Measurements from ENCODE around the gene DDI2. TPM values are rescaled to one million over a fixed set of nuclear protein-coding genes. Genes with fewer than 3 reads are reported as not detected.

The DDI2 gene
- total and polyA plus RNA-seq, 4 donors, result 9.5 to 72.5 (median 42.0) TPM

- DNase-seq (ENCODE audit: low spot score), result no peak
- H3K9ac ChIP-seq (ENCODE audit: low read depth in 1 of 2, low read length in 2 of 2), result no peak overlapping the region
- no peaks in the 10 kb centered on the region for H3K4me1 ChIP-seq (ENCODE audit: control insufficient read depth in 4 of 4, insufficient read depth in 4 of 4, low read length in 3 of 4)
- H3K9me3 ChIP-seq (ENCODE audit: control insufficient read depth in 4 of 4, low read length in 3 of 4), result no peaks in the 10 kb centered on the region
- H3K27ac ChIP-seq (ENCODE audit: low read depth in 1 of 2, low read length in 2 of 2), result no peak overlapping the region
- WGBS, result 98% methylated on average over 4 of the region's 4 CpGs
- TF ChIP-seq, protein P1, sequence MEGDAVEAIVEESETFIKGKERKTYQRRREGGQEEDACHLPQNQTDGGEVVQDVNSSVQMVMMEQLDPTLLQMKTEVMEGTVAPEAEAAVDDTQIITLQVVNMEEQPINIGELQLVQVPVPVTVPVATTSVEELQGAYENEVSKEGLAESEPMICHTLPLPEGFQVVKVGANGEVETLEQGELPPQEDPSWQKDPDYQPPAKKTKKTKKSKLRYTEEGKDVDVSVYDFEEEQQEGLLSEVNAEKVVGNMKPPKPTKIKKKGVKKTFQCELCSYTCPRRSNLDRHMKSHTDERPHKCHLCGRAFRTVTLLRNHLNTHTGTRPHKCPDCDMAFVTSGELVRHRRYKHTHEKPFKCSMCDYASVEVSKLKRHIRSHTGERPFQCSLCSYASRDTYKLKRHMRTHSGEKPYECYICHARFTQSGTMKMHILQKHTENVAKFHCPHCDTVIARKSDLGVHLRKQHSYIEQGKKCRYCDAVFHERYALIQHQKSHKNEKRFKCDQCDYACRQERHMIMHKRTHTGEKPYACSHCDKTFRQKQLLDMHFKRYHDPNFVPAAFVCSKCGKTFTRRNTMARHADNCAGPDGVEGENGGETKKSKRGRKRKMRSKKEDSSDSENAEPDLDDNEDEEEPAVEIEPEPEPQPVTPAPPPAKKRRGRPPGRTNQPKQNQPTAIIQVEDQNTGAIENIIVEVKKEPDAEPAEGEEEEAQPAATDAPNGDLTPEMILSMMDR (IDR thresholded peaks at IDR 0.05; ENCODE audit: low read depth, low read length, missing input control), result no peak
- TF ChIP-seq RXRA (IDR thresholded peaks at IDR 0.05) (no peak), RAD21 (IDR thresholded peaks at IDR 0.05) (no peak), TAF1 (conservative IDR thresholded peaks at IDR 0.05) (no peak), ZBTB33 (IDR thresholded peaks at IDR 0.05) (no peak), FOXA1 (IDR thresholded peaks at IDR 0.05) (no peak)
- H3K36me3 ChIP-seq (ENCODE audit: control insufficient read depth in 4 of 4, insufficient read depth in 3 of 4, low read depth in 1 of 4, low read length in 3 of 4), result no peaks in the 10 kb centered on the region
- no peaks in the 10 kb centered on the region for H3K27me3 ChIP-seq (ENCODE audit: control insufficient read depth in 4 of 4, insufficient read depth in 4 of 4, low read length in 3 of 4)
- no peak overlapping the region for H3K4me3 ChIP-seq (ENCODE audit: low read depth in 1 of 3, low read length in 3 of 3)
Measured at GRCh38 chr1:15709226-15709625, 92.0 kb downstream of the DDI2 start.

GRCh38 chr1:15712168-15712567 is 94.9 kb downstream of the DDI2 start:
- H3K4me1 ChIP-seq (ENCODE audit: control insufficient read depth in 4 of 4, insufficient read depth in 4 of 4, low read length in 3 of 4), result peaks cover 0 to 6% (median 0%) of the 10 kb centered on the region in 4 donors
- no peak overlapping the region for H3K27ac ChIP-seq (ENCODE audit: low read depth in 1 of 2, low read length in 2 of 2)
- no peaks in the 10 kb centered on the region for H3K27me3 ChIP-seq (ENCODE audit: control insufficient read depth in 4 of 4, insufficient read depth in 4 of 4, low read length in 3 of 4)
- TF ChIP-seq JUND (IDR thresholded peaks at IDR 0.05) (no peak), RAD21 (IDR thresholded peaks at IDR 0.05) (no peak)
- DNase-seq (ENCODE audit: low spot score), result no peak
- H3K4me3 ChIP-seq (ENCODE audit: low read depth in 1 of 3, low read length in 3 of 3), result no peak overlapping the region
- no peak overlapping the region for H3K9ac ChIP-seq (ENCODE audit: low read depth in 1 of 2, low read length in 2 of 2)
- H3K9me3 ChIP-seq (ENCODE audit: control insufficient read depth in 4 of 4, low read length in 3 of 4), result no peaks in the 10 kb centered on the region
- peaks cover 0 to 9% (median 0%) of the 10 kb centered on the region in 4 donors for H3K36me3 ChIP-seq (ENCODE audit: control insufficient read depth in 4 of 4, insufficient read depth in 3 of 4, low read depth in 1 of 4, low read length in 3 of 4)
- 90% methylated on average over 4 of the region's 4 CpGs for WGBS

- H3K4me3 ChIP-seq (ENCODE audit: low read depth in 1 of 3, low read length in 3 of 3), result no peak overlapping the region
- no peaks in the 10 kb centered on the region for H3K27me3 ChIP-seq (ENCODE audit: control insufficient read depth in 4 of 4, insufficient read depth in 4 of 4, low read length in 3 of 4)
- DNase-seq (ENCODE audit: low spot score), result no peak
- 84% methylated on average over 4 of the region's 4 CpGs for WGBS
- H3K9ac ChIP-seq (ENCODE audit: low read depth in 1 of 2, low read length in 2 of 2), result no peak overlapping the region
- H3K4me1 ChIP-seq (ENCODE audit: control insufficient read depth in 4 of 4, insufficient read depth in 4 of 4, low read length in 3 of 4), result peaks cover 0 to 18% (median 13%) of the 10 kb centered on the region in 4 donors
- TF ChIP-seq ZBTB33 (IDR thresholded peaks at IDR 0.05), result no peak
- TF ChIP-seq RAD21 (IDR thresholded peaks at IDR 0.05), result peak in 1 of 2 donors; percentile 20
- no peaks in the 10 kb centered on the region for H3K9me3 ChIP-seq (ENCODE audit: control insufficient read depth in 4 of 4, low read length in 3 of 4)
- no peak overlapping the region for H3K27ac ChIP-seq (ENCODE audit: low read depth in 1 of 2, low read length in 2 of 2)
- peaks cover 0 to 9% (median 3%) of the 10 kb centered on the region in 4 donors for H3K36me3 ChIP-seq (ENCODE audit: control insufficient read depth in 4 of 4, insufficient read depth in 3 of 4, low read depth in 1 of 4, low read length in 3 of 4)
Measured at GRCh38 chr1:15714406-15715136, 97.3 kb downstream of the DDI2 start.
